Measurements from ENCODE around the gene TBCEL. TPM values are rescaled to one million over a fixed set of nuclear protein-coding genes. Genes with fewer than 3 reads are reported as not detected.

Gene TBCEL
- total and polyA plus RNA-seq, 11 donors = 3.0 to 40.5 (median 25.4) TPM

DNA sequence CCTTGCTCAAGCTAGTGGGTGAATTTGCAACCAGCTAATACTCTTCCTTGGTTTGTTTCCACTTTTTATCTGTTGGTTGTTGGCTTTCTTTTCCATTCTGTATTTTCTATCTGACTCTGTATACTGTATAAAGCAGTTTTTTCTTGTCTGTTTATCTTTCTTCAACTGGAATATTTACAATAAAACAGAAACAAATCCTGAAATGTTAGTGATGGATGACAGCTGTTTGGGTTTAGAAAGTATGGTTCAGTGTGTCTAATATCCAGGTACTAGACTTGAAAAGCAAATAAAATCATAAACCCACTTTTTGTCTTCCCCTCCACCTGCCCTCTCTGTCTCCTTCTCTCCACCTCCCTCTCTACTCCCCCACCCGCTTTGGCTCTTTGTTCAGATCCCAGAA lies 35.3 kb upstream of the TBCEL start:
- no peaks in the 10 kb centered on the region for H3K9me3 ChIP-seq
- no peak overlapping the region for H3K4me3 ChIP-seq
- peaks cover 0 to 16% (median 0%) of the 10 kb centered on the region in 12 donors for H3K4me1 ChIP-seq
- 88 to 98% (median 96%) methylated on average over 1 of the region's 1 CpG for WGBS, 4 donors
- DNase-seq (no peak), ATAC-seq (no peak)
- no peaks in the 10 kb centered on the region for H3K36me3 ChIP-seq
- TF ChIP-seq, protein P1, sequence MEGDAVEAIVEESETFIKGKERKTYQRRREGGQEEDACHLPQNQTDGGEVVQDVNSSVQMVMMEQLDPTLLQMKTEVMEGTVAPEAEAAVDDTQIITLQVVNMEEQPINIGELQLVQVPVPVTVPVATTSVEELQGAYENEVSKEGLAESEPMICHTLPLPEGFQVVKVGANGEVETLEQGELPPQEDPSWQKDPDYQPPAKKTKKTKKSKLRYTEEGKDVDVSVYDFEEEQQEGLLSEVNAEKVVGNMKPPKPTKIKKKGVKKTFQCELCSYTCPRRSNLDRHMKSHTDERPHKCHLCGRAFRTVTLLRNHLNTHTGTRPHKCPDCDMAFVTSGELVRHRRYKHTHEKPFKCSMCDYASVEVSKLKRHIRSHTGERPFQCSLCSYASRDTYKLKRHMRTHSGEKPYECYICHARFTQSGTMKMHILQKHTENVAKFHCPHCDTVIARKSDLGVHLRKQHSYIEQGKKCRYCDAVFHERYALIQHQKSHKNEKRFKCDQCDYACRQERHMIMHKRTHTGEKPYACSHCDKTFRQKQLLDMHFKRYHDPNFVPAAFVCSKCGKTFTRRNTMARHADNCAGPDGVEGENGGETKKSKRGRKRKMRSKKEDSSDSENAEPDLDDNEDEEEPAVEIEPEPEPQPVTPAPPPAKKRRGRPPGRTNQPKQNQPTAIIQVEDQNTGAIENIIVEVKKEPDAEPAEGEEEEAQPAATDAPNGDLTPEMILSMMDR (IDR thresholded peaks at IDR 0.05) = no peak
- TF ChIP-seq POLR2A (IDR thresholded peaks at IDR 0.05) = no peak
- H3K27me3 ChIP-seq = peaks cover 0 to 23% (median 0%) of the 10 kb centered on the region in 9 donors
- intact Hi-C loops (cut with DNase I) = no loop called here
- no peak overlapping the region for H3K27ac ChIP-seq

DNA sequence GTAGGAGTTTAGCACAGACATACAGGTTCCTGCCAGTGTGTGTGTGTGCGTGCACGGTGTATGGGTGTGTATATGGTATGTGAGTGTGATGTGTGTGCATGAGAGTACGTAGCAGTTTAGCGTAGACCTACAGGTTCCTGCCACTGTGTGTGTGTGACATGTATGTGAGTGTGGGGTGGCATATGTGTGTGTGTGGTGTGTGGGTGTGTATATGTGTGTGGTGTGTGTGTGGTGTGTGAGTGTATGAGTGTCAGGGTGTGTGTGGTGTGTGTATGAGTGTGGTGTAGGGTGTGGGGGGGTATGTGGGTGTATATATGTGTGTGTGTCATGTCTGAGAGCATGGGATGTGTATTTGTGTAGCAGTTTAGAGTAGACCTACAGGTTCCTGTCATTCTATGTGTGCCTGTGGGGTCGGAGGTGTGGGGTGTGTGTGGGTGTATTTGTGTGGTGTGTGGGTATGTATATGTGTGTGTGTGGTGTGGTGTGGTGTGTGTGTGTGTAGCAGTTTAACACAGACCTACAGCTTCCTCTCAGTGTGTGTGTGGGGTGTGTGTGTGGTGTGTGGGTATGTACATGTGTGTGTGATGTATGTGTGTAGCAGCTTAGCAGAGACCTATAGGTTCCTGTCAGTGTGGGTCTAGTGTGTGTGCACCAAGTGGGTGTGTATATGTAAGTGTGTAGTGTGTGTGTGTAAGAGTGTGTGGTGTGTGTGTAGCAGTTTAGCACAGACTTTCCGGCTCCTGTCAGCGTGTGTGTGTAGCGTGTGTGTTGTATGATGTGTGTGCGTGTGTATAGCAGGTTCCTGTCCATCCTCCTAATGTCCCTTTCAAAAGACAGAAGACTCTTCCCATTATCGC lies 31.8 kb upstream of the TBCEL start:
- intact Hi-C loops (cut with DNase I) = no loop called here
- Histone ChIP-seq H3K27ac (no peak overlapping the region), H3K9me3 (no peaks in the 10 kb centered on the region), H3K4me1 (no peaks in the 10 kb centered on the region), H3K4me3 (no peak overlapping the region), H3K27me3 (peaks cover 0 to 15% (median 0%) of the 10 kb centered on the region in 9 donors), H3K36me3 (no peaks in the 10 kb centered on the region)
- ATAC-seq (peak in 1 of 4 donors; percentile 46), DNase-seq (no peak)
- no peak for TF ChIP-seq POLR2A (IDR thresholded peaks at IDR 0.05)
- TF ChIP-seq, protein P1 (IDR thresholded peaks at IDR 0.05) = no peak
- WGBS, 4 donors = 87 to 95% (median 93%) methylated on average over 10 of the region's 10 CpGs

DNA sequence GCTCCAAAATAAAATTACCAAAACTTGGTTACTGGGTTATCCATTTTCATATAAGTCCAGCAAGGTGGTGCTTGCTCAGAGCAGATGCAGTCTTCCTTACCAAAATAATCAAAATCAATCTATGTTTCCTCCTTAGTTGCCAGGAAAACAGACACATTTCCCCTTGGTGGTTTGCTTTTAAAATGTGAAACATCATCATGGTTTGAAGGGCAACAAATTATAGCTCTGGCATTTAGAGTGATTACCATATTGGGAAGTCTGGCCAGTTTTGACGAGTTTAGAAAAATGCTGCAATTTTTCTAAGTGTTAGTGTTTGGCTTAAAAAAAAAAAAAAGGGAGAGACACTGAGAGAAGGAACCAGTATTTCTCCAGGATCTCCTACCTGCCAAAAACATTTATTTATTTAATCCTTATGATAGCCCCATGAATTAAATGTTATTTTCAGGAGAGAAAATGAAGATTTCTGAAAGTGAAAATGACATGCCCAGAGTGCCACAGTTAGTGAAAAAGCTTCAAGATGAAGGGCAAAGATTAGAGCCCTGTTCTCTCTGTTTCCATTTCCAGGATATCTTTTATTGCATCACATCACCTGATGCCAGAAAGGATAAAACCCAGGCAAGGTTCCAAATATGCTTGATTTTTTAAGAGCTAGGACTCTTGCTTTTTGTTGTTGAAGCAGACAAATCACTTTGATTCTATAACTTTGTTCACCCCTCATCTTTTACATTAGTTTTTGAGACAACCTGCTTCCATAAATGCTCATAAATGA lies 29.6 kb upstream of the TBCEL start:
- ATAC-seq = no peak
- intact Hi-C loops (cut with DNase I) = no loop called here
- no peaks in the 10 kb centered on the region for H3K9me3 ChIP-seq
- H3K36me3 ChIP-seq = no peaks in the 10 kb centered on the region
- TF ChIP-seq, protein P1 (IDR thresholded peaks at IDR 0.05) = no peak
- TF ChIP-seq POLR2A (IDR thresholded peaks at IDR 0.05) = no peak
- peaks cover 0 to 25% (median 3%) of the 10 kb centered on the region in 9 donors for H3K27me3 ChIP-seq
- no peak overlapping the region for H3K27ac ChIP-seq
- WGBS, 4 donors = 56 to 71% (median 71%) methylated on average over 1 of the region's 1 CpG
- no peak for DNase-seq
- H3K4me3 ChIP-seq = no peak overlapping the region
- no peaks in the 10 kb centered on the region for H3K4me1 ChIP-seq

DNA sequence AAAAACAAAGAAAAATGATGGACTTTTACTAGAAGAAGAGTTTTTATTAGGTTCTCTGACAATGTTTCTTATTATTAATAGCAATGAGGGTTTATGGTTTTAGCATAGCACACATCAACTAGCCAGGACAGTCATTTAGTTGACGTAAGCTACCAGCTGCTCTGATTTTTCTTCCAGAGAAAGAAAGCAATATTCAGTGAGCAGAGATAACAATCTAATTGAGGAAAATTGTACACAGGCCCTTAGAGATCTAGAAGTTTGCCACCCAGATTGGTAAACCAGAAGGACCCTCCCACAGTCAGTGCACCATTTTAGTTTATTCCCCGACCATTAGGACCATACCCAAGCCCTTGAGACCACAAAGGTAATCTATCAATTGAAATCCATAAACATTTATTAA lies 28.7 kb upstream of the TBCEL start:
- WGBS, 4 donors = 88 to 93% (median 90%) methylated on average over 2 of the region's 2 CpGs
- no peak overlapping the region for H3K27ac ChIP-seq
- DNase-seq (no peak), ATAC-seq (no peak)
- TF ChIP-seq POLR2A (IDR thresholded peaks at IDR 0.05) = no peak
- TF ChIP-seq, protein P1 (IDR thresholded peaks at IDR 0.05) = no peak
- H3K4me3 ChIP-seq = no peak overlapping the region
- intact Hi-C loops (cut with DNase I) = no loop called here
- H3K36me3 ChIP-seq = no peaks in the 10 kb centered on the region
- no peaks in the 10 kb centered on the region for H3K4me1 ChIP-seq
- peaks cover 0 to 22% (median 3%) of the 10 kb centered on the region in 9 donors for H3K27me3 ChIP-seq
- H3K9me3 ChIP-seq = no peaks in the 10 kb centered on the region
